OCI-LY1 (cell line): Measurements from ENCODE around the gene GOLGA6L10.

Source experiments
- H2AFZ ChIP-seq: fragments of 200-600 bp; sonication (generic), shearing (Covaris generic); 2 replicates; pipeline ENCODE4 v1.6.0; 2014; ENCODE audit warnings: antibody characterized with exemption, mild to moderate bottlenecking, low read length
- H3F3A ChIP-seq: fragments of 200-600 bp; sonication (generic), shearing (Covaris generic); 2 replicates; pipeline ENCODE4 v1.6.0; 2014; ENCODE audit warnings: mild to moderate bottlenecking, antibody characterized with exemption, low read length, moderate library complexity; ENCODE audit not compliant: insufficient read depth
- H3K27ac ChIP-seq: fragments of 200-600 bp; sonication (generic); 2 replicates; pipeline ENCODE4 v1.5.1; 2014; ENCODE audit warnings: low read length, mixed run types, mild to moderate bottlenecking, low read depth; ENCODE audit not compliant: poor library complexity, severe bottlenecking
- H3K27me3 ChIP-seq: fragments of 200-600 bp; sonication (generic); 2 replicates; pipeline ENCODE4 v1.6.0; 2014; ENCODE audit warnings: antibody characterized with exemption, mild to moderate bottlenecking, low read length, moderate library complexity; ENCODE audit not compliant: insufficient read depth
- H3K36me3 ChIP-seq: fragments of 200-600 bp; sonication (generic); 2 replicates; pipeline ENCODE4 v1.6.1; 2014; ENCODE audit warnings: mild to moderate bottlenecking, antibody characterized with exemption, low read length, moderate library complexity, mixed read lengths; ENCODE audit not compliant: insufficient read depth
- H3K4me1 ChIP-seq: fragments of 200-600 bp; sonication (generic); 2 replicates; pipeline ENCODE4 v1.5.1; 2014; ENCODE audit warnings: mild to moderate bottlenecking, low read length, moderate library complexity; ENCODE audit not compliant: insufficient read depth, severe bottlenecking
- H3K4me2 ChIP-seq: fragments of 200-600 bp; sonication (generic), shearing (Covaris generic); 2 replicates; pipeline ENCODE4 v1.6.1; 2014; ENCODE audit warnings: low read length
- H3K4me3 ChIP-seq: fragments of 200-600 bp; sonication (generic); 2 replicates; pipeline ENCODE4 v1.5.1; 2014; ENCODE audit warnings: low read length, low read depth, mild to moderate bottlenecking, mixed read lengths; ENCODE audit not compliant: poor library complexity, severe bottlenecking
- H3K79me2 ChIP-seq: fragments of 200-600 bp; shearing (Covaris generic); 2 replicates; pipeline ENCODE4 v1.6.1; 2016; ENCODE audit warnings: mixed run types, low read length, mixed read lengths; ENCODE audit not compliant: insufficient read depth
- H3K9ac ChIP-seq: fragments of 200-600 bp; sonication (generic), shearing (Covaris generic); 2 replicates; pipeline ENCODE4 v1.6.1; 2014; ENCODE audit warnings: mild to moderate bottlenecking, low read length, mixed read lengths
- H3K9me2 ChIP-seq: fragments of 200-600 bp; sonication (generic), shearing (Covaris generic); 2 replicates; pipeline ENCODE4 v1.6.1; 2014; ENCODE audit warnings: low read depth, mild to moderate bottlenecking, low read length, mixed read lengths
- H3K9me3 ChIP-seq: fragments of 200-600 bp; shearing (Covaris generic); 2 replicates; pipeline ENCODE4 v1.6.1; 2014; ENCODE audit warnings: low read length, mixed read lengths
- H4K20me1 ChIP-seq: fragments of 200-600 bp; sonication (generic), shearing (Covaris generic); 2 replicates; pipeline ENCODE4 v1.6.0; 2016; ENCODE audit warnings: mild to moderate bottlenecking, low read length; ENCODE audit not compliant: insufficient read depth
- CTCF ChIP-seq: fragments of 200-600 bp; sonication (generic), shearing (Covaris generic); IDR thresholded peaks from 2 replicates; pipeline ENCODE4 v1.5.1; 2017; ENCODE audit warnings: mild to moderate bottlenecking, antibody characterized with exemption, low read length, moderate library complexity, mixed read lengths
- EZH2 ChIP-seq: fragments of 200-600 bp; sonication (generic), shearing (Covaris generic); IDR thresholded peaks from 2 replicates; pipeline ENCODE4 v1.8.0; 2017; ENCODE audit warnings: borderline replicate concordance, mixed run types, mild to moderate bottlenecking, antibody characterized with exemption, low read length, moderate library complexity, mixed read lengths

GOLGA6L10 gene

GRCh38 chr15:82298520-82298919, 50.8 kb downstream of the GOLGA6L10 start:
- no peaks in the 10 kb centered on the region for H3K9me2 ChIP-seq
- H3K4me3 ChIP-seq: peak overlapping the region; percentile 11
- no peaks in the 10 kb centered on the region for H3K36me3 ChIP-seq
- H3K79me2 ChIP-seq: no peaks in the 10 kb centered on the region
- no peak overlapping the region for H2AFZ ChIP-seq
- H3K4me1 ChIP-seq: no peaks in the 10 kb centered on the region
- H3K9me3 ChIP-seq: no peaks in the 10 kb centered on the region
- H3K9ac ChIP-seq: no peak overlapping the region
- TF ChIP-seq CTCF (no peak), EZH2 (no peak)
- peak overlapping the region; percentile 51; the same call in 1 of the 2 replicates for H3K4me2 ChIP-seq
- H3F3A ChIP-seq: no peaks in the 10 kb centered on the region
- H4K20me1 ChIP-seq: no peaks in the 10 kb centered on the region
- H3K27ac ChIP-seq: no peak overlapping the region
- no peaks in the 10 kb centered on the region for H3K27me3 ChIP-seq

GRCh38 chr15:82298032-82298431, 51.2 kb downstream of the GOLGA6L10 start:
- Histone ChIP-seq H3K9ac (no peak overlapping the region), H3K27ac (no peak overlapping the region), H3K79me2 (no peaks in the 10 kb centered on the region), H3F3A (no peaks in the 10 kb centered on the region), H3K4me1 (no peaks in the 10 kb centered on the region), H3K36me3 (no peaks in the 10 kb centered on the region), H3K27me3 (no peaks in the 10 kb centered on the region), H3K4me3 (peak overlapping the region; percentile 11), H3K4me2 (peak overlapping the region; percentile 51; the same call in 1 of the 2 replicates), H3K9me3 (no peaks in the 10 kb centered on the region), H3K9me2 (no peaks in the 10 kb centered on the region), H2AFZ (no peak overlapping the region), H4K20me1 (no peaks in the 10 kb centered on the region)
- TF ChIP-seq EZH2 (no peak), CTCF (no peak)

- Histone ChIP-seq H3F3A (no peaks in the 10 kb centered on the region), H3K9me3 (no peaks in the 10 kb centered on the region), H2AFZ (no peak overlapping the region), H4K20me1 (no peaks in the 10 kb centered on the region), H3K4me3 (no peak overlapping the region), H3K36me3 (no peaks in the 10 kb centered on the region), H3K4me2 (no peak overlapping the region), H3K27ac (no peak overlapping the region), H3K27me3 (no peaks in the 10 kb centered on the region), H3K9ac (no peak overlapping the region), H3K79me2 (no peaks in the 10 kb centered on the region), H3K4me1 (no peaks in the 10 kb centered on the region), H3K9me2 (no peaks in the 10 kb centered on the region)
- TF ChIP-seq EZH2 (no peak), CTCF (no peak)
Measured at GRCh38 chr15:82297546-82297945, 51.7 kb downstream of the GOLGA6L10 start.
